NK-92 treated with Interleukin-12 subunit alpha and Interleukin-12 subunit beta, amount 100 ng/mL, for 24 hours (cell line): ENCODE measurements around the gene IGFN1.
A peak's percentile ranks its signal among the peaks of the same experiment; 100 is the strongest.
"Not testable (repeated sequence)": the region's sequence is repeated elsewhere in the genome, so short reads cannot be mapped to it uniquely, and the experiment has no call there.

ENCODE experiments used
- DNase-seq: peaks from one replicate; lab custom pipeline; 2025; lab: John Stamatoyannopoulos, UW

The IGFN1 gene

GRCh38 chr1:201248721-201249559 is 58.3 kb downstream of the IGFN1 start:
- DNase-seq, result no peak

- DNase-seq, result no peak
Observed at GRCh38 chr1:201250326-201251011, 59.8 kb downstream of the IGFN1 start.

- DNase-seq, result no peak
Observed at GRCh38 chr1:201251411-201251810, 60.8 kb downstream of the IGFN1 start.

GRCh38 chr1:201251851-201252430 is 61.3 kb downstream of the IGFN1 start:
- DNase-seq, result no peak

GRCh38 chr1:201252944-201253371 is 62.3 kb downstream of the IGFN1 start:
- DNase-seq, result no peak

GRCh38 chr1:201253411-201253810 is 62.8 kb downstream of the IGFN1 start:
- no peak for DNase-seq

GRCh38 chr1:201253906-201254624 is 63.4 kb downstream of the IGFN1 start:
- no peak for DNase-seq

- peak; percentile 33 for DNase-seq
Observed at GRCh38 chr1:201254625-201255478, 64.2 kb downstream of the IGFN1 start.

- DNase-seq, result no peak
Observed at GRCh38 chr1:201255479-201256362, 65.1 kb downstream of the IGFN1 start.

GRCh38 chr1:201258132-201258531 is 67.5 kb downstream of the IGFN1 start:
- not testable (repeated sequence) for DNase-seq

- DNase-seq, result no peak
Observed at GRCh38 chr1:201258763-201259230, 68.2 kb downstream of the IGFN1 start.

GRCh38 chr1:201259476-201260235 is 69.0 kb downstream of the IGFN1 start:
- DNase-seq, result no peak

GRCh38 chr1:201260236-201260590 is 69.6 kb downstream of the IGFN1 start:
- no peak for DNase-seq

GRCh38 chr1:201260648-201261311 is 70.2 kb downstream of the IGFN1 start:
- no peak for DNase-seq

GRCh38 chr1:201261771-201262547 is 71.3 kb downstream of the IGFN1 start:
- no peak for DNase-seq

- no peak for DNase-seq
Observed at GRCh38 chr1:201262963-201263608, 72.5 kb downstream of the IGFN1 start.

GRCh38 chr1:201264072-201264471 is 73.4 kb downstream of the IGFN1 start:
- DNase-seq, result no peak

GRCh38 chr1:201264554-201264953 is 73.9 kb downstream of the IGFN1 start:
- DNase-seq, result no peak
